Karpas-422 (cell line): ENCODE data around the gene CFAP99. TPM values are rescaled to one million over a fixed set of nuclear protein-coding genes. Genes with fewer than 3 reads are reported as not detected.

Experiments
- DNase-seq: peaks from one replicate; pipeline ENCODE4 v3.0.0-alpha.2; 2015
- H2AFZ ChIP-seq: fragments of 200-600 bp; sonication (generic); 2 replicates; pipeline ENCODE4 v1.6.1; 2014; ENCODE audit warnings: antibody characterized with exemption, low read length, mixed read lengths
- H3K27ac ChIP-seq: fragments of 200-600 bp; sonication (generic); 2 replicates; pipeline ENCODE4 v1.5.1; 2014; ENCODE audit warnings: mild to moderate bottlenecking, low read length, moderate library complexity
- H3K27me3 ChIP-seq: fragments of 200-600 bp; sonication (generic); 2 replicates; pipeline ENCODE4 v1.6.1; 2014; ENCODE audit warnings: low read length, mixed read lengths
- H3K36me3 ChIP-seq: fragments of 200-600 bp; sonication (generic); 2 replicates; pipeline ENCODE4 v1.6.1; 2014; ENCODE audit warnings: low read length, mixed read lengths; ENCODE audit not compliant: insufficient read depth
- H3K4me1 ChIP-seq: fragments of 200-600 bp; sonication (generic); 2 replicates; pipeline ENCODE4 v1.6.1; 2014; ENCODE audit warnings: mild to moderate bottlenecking, low read length, mixed read lengths
- H3K4me2 ChIP-seq: fragments of 200-600 bp; sonication (generic); 2 replicates; pipeline ENCODE4 v1.6.1; 2014; ENCODE audit warnings: low read length, low read depth, mild to moderate bottlenecking; ENCODE audit not compliant: poor library complexity, severe bottlenecking
- H3K4me3 ChIP-seq: fragments of 200-600 bp; sonication (generic); 2 replicates; pipeline ENCODE4 v1.5.1; 2014; ENCODE audit warnings: mild to moderate bottlenecking, antibody characterized with exemption, low read length, mixed read lengths
- H3K79me2 ChIP-seq: fragments of 200-600 bp; sonication (generic); 2 replicates; pipeline ENCODE4 v1.6.1; 2014; ENCODE audit warnings: mild to moderate bottlenecking, low read length, mixed read lengths
- H3K9ac ChIP-seq: fragments of 200-600 bp; sonication (generic); 2 replicates; pipeline ENCODE4 v1.6.0; 2014; ENCODE audit warnings: low read length
- H3K9me2 ChIP-seq: fragments of 200-600 bp; sonication (generic), shearing (Covaris generic); replicated peaks from 2 replicates; pipeline ENCODE4 v1.6.0; 2014; ENCODE audit warnings: mild to moderate bottlenecking, low read length, moderate library complexity; ENCODE audit not compliant: insufficient read depth
- H3K9me3 ChIP-seq: fragments of 300-700, 200-600 bp; sonication (generic); 2 replicates; pipeline ENCODE4 v1.6.1; 2014; ENCODE audit warnings: low read length, mixed read lengths
- H4K20me1 ChIP-seq: fragments of 200-600 bp; sonication (generic); 2 replicates; pipeline ENCODE4 v1.6.1; 2014; ENCODE audit warnings: mild to moderate bottlenecking, antibody characterized with exemption, low read length, low read depth; ENCODE audit not compliant: insufficient read depth
- total RNA-seq: library from RNA; depleted of rRNA; stranded (reverse); fragments of >200 nt; shearing (Covaris generic); gene quantifications from 2 replicates; pipeline ENCODE4 v1.2.3, GENCODE V29; 2014; ENCODE audit warnings: low replicate concordance

Gene CFAP99
- total RNA-seq, 1 experiment from 2014 or later, result 0.67 TPM

DNA sequence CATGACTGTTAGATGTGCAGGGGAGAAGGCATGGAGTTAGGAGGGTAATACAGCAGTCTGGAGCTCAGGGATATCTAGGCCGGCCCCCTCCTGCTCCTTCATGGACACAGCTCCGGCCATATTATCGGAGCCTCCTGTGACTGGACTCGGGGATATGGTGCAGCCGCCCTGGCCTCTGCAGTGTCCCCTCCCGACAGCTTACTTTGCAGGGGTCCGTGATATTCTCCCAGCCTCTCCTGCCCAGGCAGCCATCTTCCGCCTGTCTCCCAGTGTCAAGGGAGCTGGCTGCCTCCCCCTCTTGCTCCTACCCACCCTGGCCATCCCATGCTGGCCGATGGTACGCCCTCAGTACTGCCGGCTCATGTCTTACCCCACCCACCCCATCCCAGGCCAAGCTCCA is 30.3 kb downstream of the CFAP99 start:
- Histone ChIP-seq H3K36me3 (no peaks in the 10 kb centered on the region; the same call in 1 of the 2 replicates), H3K4me3 (no peak overlapping the region), H3K9ac (no peak overlapping the region), H3K27me3 (no peaks in the 10 kb centered on the region), H4K20me1 (no peaks in the 10 kb centered on the region), H3K27ac (no peak overlapping the region), H2AFZ (no peak overlapping the region), H3K79me2 (no peaks in the 10 kb centered on the region), H3K9me2 (peaks cover 6% of the 10 kb centered on the region; the same call in 1 of the 2 replicates), H3K4me1 (peaks cover 5% of the 10 kb centered on the region; the same call in 1 of the 2 replicates), H3K9me3 (no peaks in the 10 kb centered on the region), H3K4me2 (no peak overlapping the region)
- no peak for DNase-seq

DNA sequence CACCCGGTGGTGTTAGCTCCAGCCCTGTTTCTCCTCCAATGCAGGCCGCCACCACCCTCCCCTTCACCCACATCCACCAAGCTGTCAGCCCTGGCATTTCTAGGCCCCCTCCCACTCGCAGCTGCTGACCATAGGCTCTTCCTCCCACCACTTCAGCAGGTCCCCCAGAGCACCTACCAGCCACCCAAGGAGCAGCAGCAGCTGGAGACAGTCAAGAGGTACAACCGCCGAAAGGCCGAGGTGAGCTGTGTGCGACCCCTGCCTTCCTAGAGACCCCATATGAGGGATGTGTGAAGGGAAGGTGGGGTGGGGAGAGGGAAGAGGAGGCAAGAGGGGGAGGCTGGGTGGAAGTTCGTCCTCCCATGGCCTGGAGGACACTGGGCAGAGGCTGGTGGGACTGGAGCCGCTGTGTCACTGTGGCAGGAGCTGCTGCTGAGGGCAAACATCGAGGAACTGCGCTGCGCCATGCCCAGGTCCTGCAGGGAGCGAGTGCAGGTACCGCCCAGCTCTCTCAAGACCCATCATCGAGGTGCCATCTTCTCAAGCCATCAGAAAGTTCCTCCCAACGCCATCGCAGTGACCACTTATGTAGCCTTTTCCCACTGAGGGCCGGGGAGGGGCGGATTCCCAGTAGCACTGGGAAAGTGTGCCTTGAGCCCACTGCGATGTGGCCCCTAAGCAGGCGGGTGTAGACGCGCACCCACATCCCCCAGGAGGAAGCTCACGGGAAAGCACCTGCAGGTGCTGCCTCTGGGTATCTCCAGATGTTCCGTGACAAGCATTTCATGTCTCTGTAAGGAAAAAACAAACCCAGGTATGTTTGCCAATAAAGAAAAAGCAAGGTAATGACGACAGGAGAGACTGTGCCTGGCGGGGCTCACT is 31.0 kb downstream of the CFAP99 start:
- no peak overlapping the region for H3K27ac ChIP-seq

DNA sequence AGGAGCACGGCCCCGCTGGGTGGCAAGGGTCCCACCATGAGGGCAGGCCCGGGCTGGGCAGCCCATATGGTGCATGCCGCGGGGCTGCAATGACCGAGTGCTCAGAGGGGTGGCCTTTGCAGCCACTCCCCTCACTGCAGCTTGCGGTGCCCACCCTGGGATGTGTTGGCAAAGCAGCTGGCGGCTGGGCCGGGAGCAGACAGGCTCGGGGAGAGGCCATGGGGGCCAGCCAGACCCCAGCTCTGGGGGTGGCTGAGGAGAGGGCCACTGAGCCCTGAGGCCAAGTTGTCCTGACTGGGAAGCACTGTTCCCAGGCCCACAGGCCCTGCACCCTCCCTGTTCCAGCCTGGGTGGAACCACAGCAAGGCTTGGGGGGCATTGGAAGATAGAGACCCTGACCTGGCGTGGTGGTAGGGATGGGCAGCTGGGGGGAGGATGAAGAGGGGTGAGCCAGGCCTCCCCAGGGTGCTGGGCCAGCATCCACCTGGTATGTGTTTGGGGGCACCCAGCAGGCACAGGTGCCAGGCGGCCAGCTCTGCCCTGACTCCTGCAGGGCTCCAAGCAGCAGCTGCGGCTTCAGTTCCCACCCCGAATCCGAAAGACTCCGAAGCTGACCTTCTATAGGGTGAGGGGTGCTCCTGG is 31.8 kb downstream of the CFAP99 start:
- no peak overlapping the region for H3K27ac ChIP-seq
- no peaks in the 10 kb centered on the region for H3K79me2 ChIP-seq
- peaks cover 6% of the 10 kb centered on the region; the same call in 1 of the 2 replicates for H3K9me2 ChIP-seq
- no peak overlapping the region for H2AFZ ChIP-seq
- no peak overlapping the region for H3K9ac ChIP-seq
- H3K4me2 ChIP-seq, result no peak overlapping the region
- no peaks in the 10 kb centered on the region for H4K20me1 ChIP-seq
- H3K4me3 ChIP-seq, result no peak overlapping the region
- DNase-seq, result no peak
- H3K36me3 ChIP-seq, result no peaks in the 10 kb centered on the region; the same call in 1 of the 2 replicates
- H3K9me3 ChIP-seq, result no peaks in the 10 kb centered on the region
- peaks cover 5% of the 10 kb centered on the region; the same call in 1 of the 2 replicates for H3K4me1 ChIP-seq
- no peaks in the 10 kb centered on the region for H3K27me3 ChIP-seq

More for the DNA sequence above, 31.0 kb downstream of the CFAP99 start:
- Histone ChIP-seq H3K4me1 (peaks cover 5% of the 10 kb centered on the region; the same call in 1 of the 2 replicates), H2AFZ (no peak overlapping the region), H3K79me2 (no peaks in the 10 kb centered on the region), H3K9ac (no peak overlapping the region), H4K20me1 (no peaks in the 10 kb centered on the region), H3K36me3 (no peaks in the 10 kb centered on the region; the same call in 1 of the 2 replicates), H3K9me3 (no peaks in the 10 kb centered on the region), H3K4me2 (no peak overlapping the region), H3K27me3 (no peaks in the 10 kb centered on the region), H3K4me3 (no peak overlapping the region), H3K9me2 (peaks cover 6% of the 10 kb centered on the region; the same call in 1 of the 2 replicates)
- DNase-seq, result no peak

DNA sequence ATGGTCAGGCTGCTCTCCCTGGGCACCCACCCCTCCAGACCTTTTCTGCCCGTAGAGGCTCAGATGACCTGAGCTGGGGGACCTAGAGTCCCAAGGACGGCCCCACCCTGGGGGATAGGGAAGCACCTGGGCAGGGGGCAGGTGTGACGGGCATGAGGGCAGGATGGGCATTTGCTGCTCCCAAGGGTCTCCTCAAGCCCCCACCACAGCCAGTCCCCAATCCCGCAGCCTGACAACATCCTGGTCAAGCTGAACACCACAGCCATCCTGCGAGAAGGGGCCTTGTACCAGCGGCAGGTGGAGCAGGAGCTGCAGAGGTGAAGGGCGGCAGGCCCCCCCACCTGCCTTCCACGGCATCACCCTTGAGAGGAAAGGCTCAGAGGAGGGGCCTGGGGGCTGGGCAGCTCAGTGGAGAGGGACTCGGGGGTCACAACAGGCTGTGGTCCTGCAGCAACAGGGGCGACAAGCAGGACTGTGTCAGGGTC is 32.3 kb downstream of the CFAP99 start:
- no peak overlapping the region for H3K9ac ChIP-seq
- DNase-seq, result no peak

DNA sequence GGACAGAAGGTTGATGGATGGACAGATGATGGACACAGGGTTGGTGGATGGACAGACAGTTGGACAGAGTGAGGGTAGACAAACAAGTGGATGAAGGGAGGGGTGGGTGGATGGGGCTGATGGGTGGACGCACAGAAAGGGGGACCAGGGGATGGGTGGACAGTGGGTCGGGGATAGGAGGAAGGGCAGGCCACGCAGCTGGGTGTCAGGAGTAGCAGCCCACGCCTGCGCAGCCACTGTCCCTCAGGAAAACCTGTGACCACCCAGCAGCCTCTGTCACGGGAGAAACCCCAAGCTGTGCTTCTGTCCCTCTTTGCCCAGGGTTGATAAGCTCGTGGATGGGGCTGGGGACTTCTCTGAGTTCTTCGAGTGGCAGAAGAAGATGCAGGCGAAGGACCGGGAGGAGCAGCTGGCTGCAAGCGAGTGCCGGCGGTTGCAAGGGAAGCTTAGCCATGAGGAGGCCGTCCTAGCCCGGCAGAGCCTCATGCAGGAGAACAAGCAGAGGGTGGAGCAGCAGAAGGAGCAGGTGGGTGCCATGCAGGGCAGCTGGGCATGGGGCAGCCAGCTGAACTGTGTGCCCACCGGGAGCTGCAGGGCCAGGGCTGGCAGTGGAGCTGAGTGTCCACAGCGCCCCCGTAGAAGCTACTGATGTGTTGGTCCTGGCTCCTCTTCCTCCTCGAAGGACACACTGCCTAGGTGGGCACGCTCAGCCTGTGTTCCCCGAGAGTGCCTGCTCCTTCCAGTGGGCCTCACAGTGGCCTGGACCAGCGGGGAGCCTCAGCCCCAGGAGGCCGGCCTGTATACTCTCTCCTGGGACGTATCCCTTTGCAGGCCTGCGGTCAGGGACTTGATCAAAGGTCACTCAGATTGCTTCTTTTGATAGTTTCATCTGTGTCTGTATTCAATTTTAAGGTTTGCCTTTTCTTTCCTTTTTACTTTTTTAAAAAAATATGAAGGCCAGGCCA is 33.3 kb downstream of the CFAP99 start:
- H3K9me2 ChIP-seq, result 0 out of 2 replicates have a peak, but pooled peaks cover 4% of the 10 kb centered on the region
- H3K36me3 ChIP-seq, result no peaks in the 10 kb centered on the region
- H3K4me2 ChIP-seq, result no peak overlapping the region
- H3K9me3 ChIP-seq, result no peaks in the 10 kb centered on the region
- peaks cover 5% of the 10 kb centered on the region; the same call in 1 of the 2 replicates for H3K4me1 ChIP-seq
- no peak overlapping the region for H3K4me3 ChIP-seq
- no peak overlapping the region for H2AFZ ChIP-seq
- H3K27me3 ChIP-seq, result no peaks in the 10 kb centered on the region
- no peaks in the 10 kb centered on the region for H4K20me1 ChIP-seq
- H3K79me2 ChIP-seq, result no peaks in the 10 kb centered on the region
- DNase-seq, result no peak
- no peak overlapping the region for H3K9ac ChIP-seq
- no peak overlapping the region for H3K27ac ChIP-seq

More for the DNA sequence above, 32.3 kb downstream of the CFAP99 start:
- Histone ChIP-seq H3K27me3 (no peaks in the 10 kb centered on the region), H3K9me3 (no peaks in the 10 kb centered on the region), H3K4me1 (peaks cover 5% of the 10 kb centered on the region; the same call in 1 of the 2 replicates), H3K36me3 (no peaks in the 10 kb centered on the region; the same call in 1 of the 2 replicates), H4K20me1 (no peaks in the 10 kb centered on the region), H3K9me2 (peaks cover 6% of the 10 kb centered on the region; the same call in 1 of the 2 replicates), H3K4me2 (no peak overlapping the region), H3K79me2 (no peaks in the 10 kb centered on the region), H2AFZ (no peak overlapping the region), H3K27ac (no peak overlapping the region), H3K4me3 (no peak overlapping the region)

DNA sequence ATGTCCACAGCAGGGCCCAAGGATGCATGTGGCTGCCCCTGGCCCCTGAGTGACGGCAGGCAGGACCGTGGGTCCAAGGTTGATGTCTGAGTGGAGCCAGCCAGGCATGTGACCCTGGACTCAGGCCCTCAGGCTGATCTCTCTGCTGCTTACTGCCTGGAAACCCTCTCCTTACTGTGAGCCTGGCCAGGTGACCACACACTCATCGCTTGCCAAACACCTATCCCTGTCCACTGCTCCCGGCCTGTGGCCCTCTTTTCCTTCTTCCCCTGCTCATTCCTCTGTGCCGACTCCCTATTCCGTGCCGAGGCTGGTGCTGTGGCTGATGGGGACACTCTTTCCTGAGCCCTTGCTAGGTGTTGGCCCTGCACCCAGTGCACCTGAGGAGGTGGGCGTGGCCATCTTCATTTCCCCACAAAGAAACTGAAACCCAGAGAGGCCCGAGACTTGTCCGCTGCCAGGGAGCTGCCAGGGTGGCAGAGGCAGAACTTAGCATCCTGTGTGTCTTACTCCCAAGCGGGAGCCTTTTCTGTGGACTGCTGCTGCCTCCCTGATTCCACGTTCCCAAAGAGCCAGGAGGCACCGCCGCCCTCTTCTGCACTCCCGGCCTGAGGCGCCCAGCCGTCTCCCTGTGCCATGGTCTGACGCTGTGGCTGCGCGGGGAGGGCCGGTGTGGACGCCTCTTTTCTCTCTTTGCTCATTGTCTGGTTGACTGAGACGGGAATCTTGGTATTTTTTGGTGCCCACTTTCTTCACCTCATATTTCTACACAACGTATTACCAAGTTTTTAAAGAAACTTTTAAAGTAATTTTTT is 38.9 kb downstream of the CFAP99 start:
- Histone ChIP-seq H4K20me1 (no peaks in the 10 kb centered on the region), H3K9ac (no peak overlapping the region), H3K79me2 (no peaks in the 10 kb centered on the region), H3K9me3 (no peaks in the 10 kb centered on the region), H3K4me3 (no peak overlapping the region), H3K4me1 (peaks cover 12% of the 10 kb centered on the region), H3K27me3 (no peaks in the 10 kb centered on the region), H3K27ac (no peak overlapping the region), H3K4me2 (no peak overlapping the region), H2AFZ (no peak overlapping the region), H3K36me3 (no peaks in the 10 kb centered on the region), H3K9me2 (no peaks in the 10 kb centered on the region)
- DNase-seq, result no peak
